SK-N-MC (cell line): ENCODE data around the gene RPS6KL1.

Source experiments
- EZH2 ChIP-seq: fragments of 200-600 bp; sonication (generic); IDR thresholded peaks from one replicate; pipeline ENCODE4 v1.6.1; 2017; ENCODE audit warnings: antibody characterized with exemption
- POLR2AphosphoS5 ChIP-seq: IDR thresholded peaks from 2 replicates; pipeline ENCODE4 v1.6.1; 2012; ENCODE audit warnings: mild to moderate bottlenecking, low read depth, low read length, borderline replicate concordance

GRCh38 chr14:74898694-74899093, 24.4 kb downstream of the RPS6KL1 start:
- no peak for TF ChIP-seq EZH2
- no peak for TF ChIP-seq POLR2AphosphoS5
